HG02678 (cell line): ENCODE measurements around the gene LZTS3.

Experiments
- ATAC-seq: cut with Tn5 transposase; IDR thresholded peaks from one replicate; pipeline ENCODE4 v1.9.1; 2021; ENCODE audit warnings: mild to moderate bottlenecking, moderate library complexity; ENCODE audit not compliant: unreplicated experiment

Gene LZTS3

DNA sequence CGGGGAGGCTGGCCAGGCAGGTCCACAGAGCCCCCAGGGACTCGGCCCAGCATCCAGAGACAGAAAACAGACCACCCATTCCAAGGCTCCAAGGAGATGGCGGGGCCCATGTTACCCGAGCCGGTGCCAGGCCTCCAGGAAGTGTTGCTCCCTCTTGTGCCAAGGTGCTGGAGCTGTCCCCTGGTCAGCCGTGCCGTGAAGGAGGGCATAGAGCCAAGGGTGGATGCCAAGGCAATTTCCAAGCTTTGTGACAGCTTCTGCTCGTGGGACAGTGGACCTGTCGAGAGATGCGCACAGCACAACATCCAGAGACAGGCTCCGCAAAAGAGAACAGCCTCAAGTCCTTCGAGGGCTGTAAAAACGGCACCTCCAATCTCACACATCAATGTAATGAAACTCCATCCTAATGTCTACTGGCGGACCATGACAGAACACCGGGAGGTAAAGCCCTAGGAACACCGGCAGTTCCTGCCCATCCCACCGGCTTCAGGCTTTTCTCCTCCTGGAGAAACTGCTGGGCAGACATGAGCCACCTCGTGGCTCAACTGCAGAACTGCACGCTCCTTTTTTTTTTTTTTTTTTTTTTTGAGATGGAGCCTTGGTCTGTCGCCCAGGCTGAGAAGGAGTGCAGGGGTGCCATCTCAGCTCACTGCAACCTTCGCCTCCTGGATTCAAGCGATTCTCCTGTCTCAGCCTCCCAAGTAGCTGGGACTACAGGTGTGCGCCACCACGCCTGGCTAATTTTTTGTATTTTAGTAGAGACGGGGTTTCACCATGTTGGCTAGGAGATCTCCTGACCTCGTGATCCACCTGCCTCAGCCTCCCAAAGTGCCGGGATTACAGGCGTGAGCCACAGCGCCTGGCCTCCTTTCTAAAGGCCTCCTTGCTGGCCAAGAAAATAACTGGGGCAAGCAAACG is 57.9 kb downstream of the LZTS3 start:
- ATAC-seq = no peak
